ENCODE results near the gene WNT8B.

Gene WNT8B

DNA sequence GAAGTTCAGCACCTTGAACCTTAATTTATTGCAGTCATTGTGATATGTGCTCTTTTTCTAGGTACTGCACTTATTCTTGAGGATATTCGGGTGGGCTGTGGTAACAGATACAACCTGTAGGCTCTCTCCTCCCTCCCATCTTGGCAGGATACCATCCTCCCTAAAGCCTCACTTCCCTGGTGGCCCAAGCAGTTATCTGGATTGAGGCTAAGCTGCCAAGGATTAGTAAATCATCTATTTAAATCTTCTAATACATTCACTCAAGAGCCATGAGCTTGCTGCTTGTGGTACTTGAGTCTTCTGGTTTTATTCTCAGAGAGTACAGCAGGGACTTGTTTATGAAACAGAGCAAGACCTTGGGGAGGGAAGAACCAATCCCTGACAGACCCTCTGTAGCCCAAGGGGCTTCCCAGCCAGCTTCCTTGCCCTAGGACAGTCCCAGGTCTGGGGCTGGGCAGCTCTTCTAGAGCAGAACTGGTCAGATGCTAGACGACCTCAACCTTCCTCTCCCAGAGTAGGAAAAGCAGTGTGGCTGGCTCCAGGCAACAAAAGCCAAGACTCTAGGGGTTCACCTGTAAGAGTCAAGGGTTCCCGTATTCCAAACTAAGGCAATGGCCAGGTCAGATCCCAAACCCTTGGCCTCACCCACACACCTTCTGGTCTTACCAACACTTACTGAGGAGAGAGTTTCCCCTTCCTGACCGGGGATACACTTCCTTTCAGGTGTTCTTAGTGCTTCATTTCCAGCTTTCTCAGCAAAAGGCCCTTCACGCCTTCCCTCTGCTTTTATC, 21.3 kb downstream of the WNT8B start:
- DNase-seq: no peak

- no peak for DNase-seq
Observed at GRCh38 chr10:100485366-100485765, 22.6 kb downstream of the WNT8B start.

- no peak for DNase-seq
Observed at GRCh38 chr10:100485801-100486495, 23.1 kb downstream of the WNT8B start.

DNA sequence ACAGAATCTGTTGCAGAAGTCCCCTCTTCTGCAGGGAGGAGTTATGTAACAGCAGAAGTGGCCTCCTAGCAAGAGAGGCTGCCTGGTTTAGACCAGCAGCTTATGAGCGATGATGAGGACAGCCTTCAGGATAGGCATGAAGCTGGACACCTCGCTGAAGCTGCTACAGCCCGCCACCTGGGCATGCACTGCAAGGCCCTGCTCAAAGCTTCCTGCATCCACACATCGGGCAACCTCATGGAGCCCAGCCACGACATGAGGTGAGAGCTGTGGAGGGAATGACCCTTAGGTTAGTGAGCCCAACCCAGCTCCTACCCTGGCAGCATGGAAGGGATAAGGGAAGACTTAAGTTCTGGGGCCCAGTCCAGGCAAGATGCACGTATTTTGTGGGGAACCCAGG, 24.7 kb downstream of the WNT8B start:
- DNase-seq: no peak

- DNase-seq: no peak
Observed at GRCh38 chr10:100489396-100489795, 26.6 kb downstream of the WNT8B start.

DNA sequence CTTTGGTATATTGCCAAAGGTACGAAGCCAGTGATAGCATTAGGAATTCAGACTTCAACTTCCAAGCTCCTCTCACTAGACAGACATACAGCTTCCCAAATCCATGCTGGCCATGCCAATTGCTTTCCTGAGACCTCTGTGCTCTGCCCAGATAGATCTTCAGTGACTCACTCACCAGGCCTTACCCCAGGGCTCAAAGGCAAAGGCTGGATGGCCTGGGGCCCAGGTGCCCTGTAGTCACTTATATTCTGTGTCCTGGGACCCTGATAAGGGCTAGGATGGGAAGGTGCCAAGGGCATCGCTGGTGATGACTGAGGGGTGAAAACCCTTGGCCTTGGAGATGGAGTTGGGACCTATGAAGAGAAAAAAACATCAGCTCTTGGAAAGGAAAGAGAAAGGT, 27.7 kb downstream of the WNT8B start:
- no peak for DNase-seq

GRCh38 chr10:100496567-100496966, 33.8 kb downstream of the WNT8B start:
- DNase-seq: no peak

DNA sequence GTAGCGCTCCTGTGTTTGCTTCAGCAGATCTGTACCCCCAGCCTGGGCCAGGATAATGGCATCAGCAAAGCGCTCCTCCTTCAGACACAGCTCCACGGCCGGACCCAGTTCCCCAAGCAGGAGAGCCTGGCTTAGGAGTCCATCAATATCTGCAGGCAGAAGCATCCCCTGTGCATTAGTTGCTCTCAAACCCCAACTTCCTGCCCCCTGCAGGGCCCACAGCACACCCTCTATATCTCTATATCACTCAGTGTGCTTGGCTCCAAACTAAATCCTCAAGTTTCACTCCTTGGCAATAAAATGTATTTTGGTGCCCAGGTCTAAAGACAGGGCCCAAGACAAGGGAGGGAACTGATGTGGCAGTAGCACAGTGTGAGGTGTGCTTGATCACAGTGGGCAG, 35.2 kb downstream of the WNT8B start:
- DNase-seq: no peak

- no peak for DNase-seq
Observed at GRCh38 chr10:100501423-100501822, 38.6 kb downstream of the WNT8B start.

DNA sequence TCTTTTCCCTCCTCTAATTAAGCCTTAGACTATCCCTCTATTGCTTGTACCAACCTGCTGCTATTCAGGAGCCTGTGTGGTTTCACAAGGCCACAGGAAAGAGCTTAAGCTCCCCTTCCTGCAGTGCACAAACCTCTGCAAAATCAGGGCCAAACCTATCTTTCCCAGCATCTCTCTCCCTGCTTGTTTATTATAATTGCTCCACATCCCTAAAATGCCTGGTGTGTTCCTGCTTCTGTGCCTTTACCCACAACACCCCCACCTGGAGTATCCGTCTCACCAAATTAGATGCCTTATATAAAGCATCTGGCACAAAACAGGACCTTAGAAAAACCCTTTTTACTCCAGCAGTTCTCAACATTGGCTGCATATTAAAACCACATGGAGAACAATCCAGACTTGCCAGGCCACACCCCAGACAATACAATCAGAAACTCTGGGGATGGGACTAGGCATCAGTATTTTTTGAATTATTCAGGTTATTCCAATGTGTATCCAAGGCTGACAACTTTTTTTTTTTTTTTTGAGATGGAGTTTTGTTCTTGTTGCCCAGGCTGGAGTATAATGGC, 40.2 kb downstream of the WNT8B start:
- DNase-seq: no peak

- no peak for DNase-seq
Observed at GRCh38 chr10:100504096-100504495, 41.3 kb downstream of the WNT8B start.

DNA sequence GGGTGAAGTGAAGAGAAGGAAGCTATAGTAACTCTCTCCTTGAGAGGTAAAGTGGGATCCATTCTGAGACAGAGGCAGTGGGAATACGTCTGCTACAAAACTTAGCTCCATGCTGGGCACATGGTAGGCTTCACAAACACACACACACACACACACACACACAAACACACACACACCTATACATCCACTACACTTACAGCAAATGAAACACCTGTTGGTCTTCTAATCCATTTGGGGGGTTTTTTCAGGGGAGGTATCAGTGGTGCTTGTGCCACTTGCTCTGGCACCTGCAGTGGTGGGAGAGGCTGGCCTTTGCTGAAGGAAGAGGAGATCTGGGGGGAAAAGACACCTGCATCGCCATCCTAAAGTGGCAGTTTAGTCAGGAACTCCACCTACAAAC, 42.4 kb downstream of the WNT8B start:
- no peak for DNase-seq

DNA sequence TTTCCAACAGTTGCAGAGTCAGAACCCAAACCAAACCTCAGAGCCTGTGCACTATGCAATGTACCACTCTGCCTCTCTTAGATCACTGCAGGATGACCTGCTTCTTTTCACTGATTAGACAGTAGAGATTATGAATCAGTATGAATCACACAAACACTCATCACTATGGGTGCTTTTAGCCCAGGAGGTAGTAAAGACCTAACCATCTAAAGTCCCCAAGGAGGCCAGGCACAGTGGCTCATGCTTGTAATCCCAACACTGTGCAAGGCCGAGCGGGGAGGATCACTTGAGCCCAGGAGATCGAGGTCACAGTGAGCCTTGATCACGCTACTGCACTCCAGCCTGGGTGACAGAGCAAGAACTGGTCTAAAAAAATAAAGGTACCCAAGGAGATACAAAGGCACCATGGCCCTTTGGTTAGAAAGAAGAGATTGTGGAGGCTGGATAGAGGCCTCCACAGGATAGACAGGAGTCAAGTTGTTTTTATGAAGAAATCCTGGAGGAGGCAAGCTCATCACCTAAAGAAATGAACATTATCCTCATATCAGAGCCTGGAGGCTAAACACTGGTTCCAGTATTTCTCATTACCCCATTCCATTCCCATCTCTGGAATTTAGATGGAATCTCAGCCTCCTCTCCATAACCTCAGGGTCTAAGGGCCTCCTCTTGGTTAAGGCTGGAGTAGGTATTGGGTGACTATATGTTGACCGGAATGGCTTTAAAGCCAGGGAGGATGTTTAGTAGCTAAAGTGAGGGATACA, 44.0 kb downstream of the WNT8B start:
- no peak for DNase-seq

DNA sequence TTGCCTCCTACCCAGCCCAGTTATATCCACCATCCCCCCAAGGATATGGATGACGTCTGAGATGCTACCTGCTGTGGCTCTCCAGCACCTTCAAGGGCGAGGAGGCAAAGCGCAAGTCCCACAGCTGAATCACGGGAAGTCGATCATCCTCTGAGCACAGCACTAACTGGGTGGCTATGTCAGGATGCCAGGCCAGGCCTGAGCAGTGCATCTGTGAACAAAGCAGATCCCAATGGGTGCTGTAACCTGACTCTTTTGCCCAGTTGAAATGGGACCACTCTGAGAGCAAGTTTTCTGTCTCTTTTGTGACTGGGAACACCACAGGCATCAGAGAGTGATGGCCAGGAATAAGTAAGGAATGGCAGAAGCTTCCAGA, 44.5 kb downstream of the WNT8B start:
- DNase-seq: no peak

DNA sequence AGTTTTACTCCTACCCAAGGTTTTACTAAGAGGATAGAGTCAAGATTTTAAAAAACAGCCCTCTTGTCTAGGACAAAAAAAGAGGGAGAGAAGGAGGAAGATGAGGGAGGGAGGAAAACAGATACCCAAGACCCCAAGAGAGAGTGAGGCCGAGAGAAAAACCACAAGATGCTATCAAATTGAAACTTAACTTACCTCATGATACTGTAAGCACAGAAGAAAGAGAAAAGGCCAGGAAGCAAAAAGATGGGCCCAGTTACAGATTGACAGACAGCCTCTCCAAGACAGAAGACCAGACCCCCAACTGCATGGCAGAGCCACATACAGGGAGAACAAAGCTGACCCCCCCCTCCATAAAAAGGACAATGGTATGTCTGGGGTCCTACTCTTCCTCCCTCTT, 45.5 kb downstream of the WNT8B start:
- DNase-seq: no peak

DNA sequence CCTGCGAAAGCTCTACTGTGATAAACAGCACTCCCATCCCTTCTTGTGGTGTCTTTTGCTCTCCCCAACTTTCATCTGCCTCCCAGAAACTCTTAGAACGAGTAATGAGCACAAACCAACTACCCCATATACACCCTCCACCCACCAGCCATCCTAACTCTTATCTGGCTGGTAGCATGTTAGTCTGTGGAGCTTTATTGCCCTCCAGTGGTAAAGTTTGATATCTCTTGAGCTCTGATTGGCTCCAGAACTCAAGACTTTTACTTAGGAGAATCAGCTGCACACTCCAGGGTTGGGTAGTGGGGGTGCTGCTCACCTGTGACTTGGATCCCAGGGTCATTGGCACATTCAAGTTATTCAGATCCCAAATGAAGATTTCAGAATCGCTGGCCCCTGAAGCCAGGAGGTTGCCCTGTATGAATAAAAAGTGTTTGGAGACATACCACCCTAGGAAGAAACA, 45.9 kb downstream of the WNT8B start:
- no peak for DNase-seq

DNA sequence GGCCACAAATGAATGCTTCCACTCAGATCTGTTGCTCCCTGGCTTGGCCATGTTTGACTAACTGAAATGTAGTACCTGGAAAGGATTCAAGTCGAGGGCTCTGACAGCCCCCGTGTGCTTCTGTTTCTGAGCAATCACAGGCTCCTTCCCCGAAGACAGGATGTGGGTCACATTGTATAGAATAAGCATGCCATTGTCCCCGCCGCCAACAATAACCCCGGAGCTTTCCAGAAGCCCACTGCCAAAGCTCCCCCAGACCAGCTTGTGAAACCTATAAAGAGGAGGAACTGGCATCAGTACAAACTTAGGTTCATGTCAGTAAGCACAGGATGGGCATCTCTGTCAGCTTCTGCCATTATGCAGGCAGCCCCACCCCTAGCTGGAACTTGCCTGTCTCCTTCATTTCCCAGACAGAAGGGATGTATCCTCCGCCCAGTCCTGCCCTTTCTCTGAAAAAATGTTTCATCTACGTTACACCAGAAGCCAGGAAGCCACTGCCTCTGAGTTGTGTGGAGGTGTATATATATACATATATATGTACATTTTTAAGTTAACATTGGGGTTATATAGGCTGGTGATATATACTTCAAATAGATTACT, 46.5 kb downstream of the WNT8B start:
- DNase-seq: no peak

DNA sequence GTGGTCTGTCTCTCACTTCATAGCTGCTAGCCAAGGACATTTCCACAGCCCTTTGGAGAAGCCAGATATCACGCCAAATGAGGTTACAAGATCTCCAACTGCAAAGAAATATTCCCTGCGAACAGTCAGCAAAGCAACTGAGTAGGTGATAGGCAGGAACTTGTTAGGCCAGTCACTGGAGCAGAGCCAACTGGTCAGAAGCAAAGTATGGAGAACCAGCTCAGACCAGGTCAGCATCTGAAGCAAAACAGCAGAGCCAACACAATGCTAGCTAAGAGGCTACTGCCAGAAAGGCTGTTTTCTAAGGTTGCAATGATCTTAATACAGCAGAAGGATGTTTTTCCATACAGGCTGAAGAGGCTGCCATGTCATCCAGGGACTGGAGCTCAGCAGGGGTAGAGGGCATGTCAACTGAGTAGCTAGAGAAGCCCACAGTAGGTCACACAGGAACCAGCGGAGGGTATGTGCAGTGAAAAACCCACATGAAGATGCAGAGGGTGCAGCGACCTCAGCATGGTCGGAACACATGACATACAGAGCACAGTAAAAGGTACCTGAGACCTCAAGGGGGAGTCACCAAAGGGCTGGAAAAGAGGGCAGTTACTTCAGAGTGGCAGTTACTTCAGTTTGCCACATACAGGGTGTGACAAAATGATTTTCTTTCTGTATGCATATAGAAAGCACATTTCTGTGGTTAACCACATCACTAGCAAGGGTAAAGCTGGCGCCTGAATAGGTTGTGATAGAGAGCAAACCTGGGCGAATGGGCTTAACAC, 47.9 kb downstream of the WNT8B start:
- DNase-seq: no peak

- no peak for DNase-seq
Observed at GRCh38 chr10:100515612-100516011, 52.8 kb downstream of the WNT8B start.

- DNase-seq: no peak
Observed at GRCh38 chr10:100516847-100517246, 54.0 kb downstream of the WNT8B start.

GRCh38 chr10:100518761-100519241, 56.0 kb downstream of the WNT8B start:
- DNase-seq: peak; percentile 2

Data from NCI-H524 treated with DMSO at 0.1 percent for 48 hours (cell line).